ENCODE measurements around the gene CHST2.

DNA sequence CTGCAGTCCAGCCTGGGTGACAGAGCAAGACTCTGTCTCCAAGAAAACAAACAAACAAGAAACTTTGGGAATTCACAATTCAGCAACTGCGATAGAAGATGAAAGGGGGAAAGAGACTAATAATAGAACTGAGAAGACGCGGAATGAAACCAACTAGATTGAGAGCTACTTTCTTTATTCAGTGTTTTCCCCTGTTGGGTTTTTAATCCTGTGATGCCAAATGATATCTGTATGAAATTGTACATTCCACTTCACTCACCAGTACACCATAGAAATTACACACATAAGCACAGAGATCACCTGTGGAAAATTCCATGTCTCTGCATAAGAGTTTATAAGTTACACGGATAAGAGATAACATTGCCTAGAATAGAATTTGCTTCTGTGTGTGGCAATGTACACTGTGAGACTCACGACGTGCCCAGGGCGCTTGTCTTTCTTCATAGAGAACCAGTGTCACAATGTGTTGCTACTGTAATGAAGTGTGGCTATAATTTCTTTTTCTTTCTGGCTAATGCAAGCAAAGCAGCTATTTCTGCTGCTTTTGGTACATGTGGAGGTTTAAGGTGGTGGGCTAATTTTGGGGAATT lies 17.7 kb upstream of the CHST2 start:
- TF ChIP-seq CTCF (conservative IDR thresholded peaks at IDR 0.05 in 1 of 2, IDR thresholded peaks at IDR 0.05 in 1 of 2; ENCODE audit: low read depth in 1 of 2, low read length in 2 of 2) (no peak), EZH2 (IDR thresholded peaks at IDR 0.05; ENCODE audit: low read length, missing control alignments) (no peak)

Data from fibroblast of lung (primary cell).